ENCODE results near the gene SLC5A1.
"Not testable (repeated sequence)": the region's sequence is repeated elsewhere in the genome, so short reads cannot be mapped to it uniquely, and the experiment has no call there.

SLC5A1 gene

GRCh38 chr22:32144496-32145274 is 101.6 kb downstream of the SLC5A1 start:
- DNase-seq (ENCODE audit: low read depth, low spot score) = no peak

- DNase-seq (ENCODE audit: low read depth, low spot score) = not testable (repeated sequence)
Measured at GRCh38 chr22:32147128-32147527, 104.1 kb downstream of the SLC5A1 start.

GRCh38 chr22:32148372-32148771 is 105.3 kb downstream of the SLC5A1 start:
- DNase-seq (ENCODE audit: low read depth, low spot score) = not testable (repeated sequence)

GRCh38 chr22:32150647-32151046 is 107.6 kb downstream of the SLC5A1 start:
- not testable (repeated sequence) for DNase-seq (ENCODE audit: low read depth, low spot score)

GRCh38 chr22:32151641-32152040 is 108.6 kb downstream of the SLC5A1 start:
- not testable (repeated sequence) for DNase-seq (ENCODE audit: low read depth, low spot score)

- not testable (repeated sequence) for DNase-seq (ENCODE audit: low read depth, low spot score)
Measured at GRCh38 chr22:32154727-32155126, 111.7 kb downstream of the SLC5A1 start.

- DNase-seq (ENCODE audit: low read depth, low spot score) = not testable (repeated sequence)
Measured at GRCh38 chr22:32157632-32158031, 114.6 kb downstream of the SLC5A1 start.

- no peak for DNase-seq (ENCODE audit: low read depth, low spot score)
Measured at GRCh38 chr22:32158712-32159533, 115.9 kb downstream of the SLC5A1 start, which contains the start of gene C22orf42. TSS of gene C22orf42 (minus strand) at chr22:32159303. CDS start at chr22:32159215, 88 bp downstream.

- DNase-seq (ENCODE audit: low read depth, low spot score) = not testable (repeated sequence)
Measured at GRCh38 chr22:32160411-32160810, 117.3 kb downstream of the SLC5A1 start.
